ENCODE data around the gene DCLK1. TPM values are rescaled to one million over a fixed set of nuclear protein-coding genes. Genes with fewer than 3 reads are reported as not detected.

The DCLK1 gene
- total RNA-seq, 2 donors from 2014 or later: 4.7 to 10.1 TPM

DNA sequence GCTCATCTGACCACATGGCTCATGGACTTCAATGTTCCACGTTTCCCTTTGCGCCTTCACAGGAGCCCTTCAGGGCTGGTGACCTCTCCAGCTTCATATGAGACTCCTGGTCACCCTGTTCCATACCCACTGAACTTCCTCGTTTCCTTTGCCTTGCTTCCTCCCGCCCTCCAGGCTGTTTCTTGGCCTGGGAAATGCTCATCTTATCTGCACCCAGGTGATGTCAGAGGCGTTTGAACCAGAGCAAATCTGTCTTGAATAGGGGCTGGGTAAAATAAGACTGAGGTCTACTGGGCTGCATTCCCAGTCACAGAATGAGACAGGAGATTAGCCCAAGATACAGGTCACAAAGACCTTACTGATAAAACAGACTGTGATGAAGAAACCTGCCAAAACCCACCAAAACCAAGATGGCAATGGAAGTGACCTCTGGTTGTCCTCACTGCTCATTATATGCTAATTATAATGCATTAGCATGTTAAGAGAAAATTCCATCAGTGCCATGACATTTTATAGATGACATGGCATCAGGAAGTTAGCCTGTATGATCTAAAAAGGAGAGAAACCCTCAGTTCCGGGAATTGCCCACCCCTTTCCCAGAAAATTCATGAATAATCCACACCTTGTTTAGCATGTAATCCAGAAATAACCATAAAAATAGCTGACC is 102.7 kb downstream of the DCLK1 start:
- H3K9me3 ChIP-seq: no peaks in the 10 kb centered on the region

GRCh38 chr13:36026531-36026930 is 104.7 kb downstream of the DCLK1 start:
- Histone ChIP-seq H3K27ac (no peak overlapping the region), H3K4me3 (no peak overlapping the region), H3K36me3 (no peaks in the 10 kb centered on the region), H3K9me3 (no peaks in the 10 kb centered on the region), H3K4me1 (peaks cover 0 to 7% of the 10 kb centered on the region in 2 donors), H3K27me3 (no peaks in the 10 kb centered on the region)
- TF ChIP-seq CTCF (IDR thresholded peaks at IDR 0.05): no peak
- DNase-seq (ENCODE audit: low spot score): no peak

More for the DNA sequence above, 102.7 kb downstream of the DCLK1 start:
- H3K36me3 ChIP-seq: no peaks in the 10 kb centered on the region
- no peak overlapping the region for H3K4me3 ChIP-seq
- peaks cover 0 to 7% of the 10 kb centered on the region in 2 donors for H3K4me1 ChIP-seq
- TF ChIP-seq CTCF (IDR thresholded peaks at IDR 0.05): no peak
- H3K27ac ChIP-seq: no peak overlapping the region
- no peaks in the 10 kb centered on the region for H3K27me3 ChIP-seq
- no peak for DNase-seq (ENCODE audit: low spot score)

GRCh38 chr13:36014763-36015162 is 116.4 kb downstream of the DCLK1 start:
- Histone ChIP-seq H3K36me3 (no peaks in the 10 kb centered on the region), H3K27ac (no peak overlapping the region), H3K4me3 (no peak overlapping the region), H3K9me3 (peaks cover 0 to 4% of the 10 kb centered on the region in 2 donors), H3K27me3 (no peaks in the 10 kb centered on the region), H3K4me1 (no peaks in the 10 kb centered on the region)
- no peak for DNase-seq (ENCODE audit: low spot score)
- TF ChIP-seq CTCF (IDR thresholded peaks at IDR 0.05): no peak

DNA sequence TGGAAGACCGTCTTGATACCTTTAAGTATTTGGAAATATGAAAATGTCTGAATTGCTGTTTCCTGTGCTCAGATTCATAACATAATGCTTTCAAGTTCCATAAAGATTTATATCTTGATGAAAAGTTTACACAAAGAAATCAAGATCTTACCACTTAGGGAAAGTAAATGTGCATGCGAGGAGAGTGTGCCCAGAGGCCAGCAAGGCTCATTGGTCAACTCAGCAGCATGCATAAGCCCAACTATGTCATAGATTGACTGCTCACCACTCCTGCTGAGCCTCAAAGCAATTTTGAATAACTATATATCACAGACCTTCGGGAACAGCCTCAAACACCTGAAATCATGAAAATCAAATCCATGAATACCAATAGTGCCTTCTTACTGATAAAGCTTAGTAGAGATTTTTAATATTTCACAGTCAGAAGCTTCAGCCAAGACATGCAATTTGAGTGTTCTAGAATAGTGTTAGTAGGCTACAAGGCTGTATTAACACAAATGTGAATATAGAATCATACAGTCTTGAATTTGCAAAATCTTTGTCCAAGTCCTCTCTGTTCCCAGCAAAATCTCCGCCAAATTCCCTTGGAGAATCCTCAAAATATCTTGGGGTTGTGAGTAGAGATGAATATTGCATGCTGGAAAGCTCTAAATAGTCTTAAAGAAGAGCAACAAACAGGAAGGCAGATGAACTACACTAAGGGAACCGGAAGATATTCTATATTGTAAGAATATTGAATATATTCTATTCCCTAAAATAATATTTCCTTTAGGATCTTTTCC is 124.1 kb downstream of the DCLK1 start:
- no peaks in the 10 kb centered on the region for H3K4me1 ChIP-seq
- no peaks in the 10 kb centered on the region for H3K27me3 ChIP-seq
- no peak overlapping the region for H3K4me3 ChIP-seq
- H3K9me3 ChIP-seq: no peaks in the 10 kb centered on the region
- TF ChIP-seq CTCF (IDR thresholded peaks at IDR 0.05): no peak
- H3K27ac ChIP-seq: no peak overlapping the region
- no peaks in the 10 kb centered on the region for H3K36me3 ChIP-seq
- no peak for DNase-seq (ENCODE audit: low spot score)

DNA sequence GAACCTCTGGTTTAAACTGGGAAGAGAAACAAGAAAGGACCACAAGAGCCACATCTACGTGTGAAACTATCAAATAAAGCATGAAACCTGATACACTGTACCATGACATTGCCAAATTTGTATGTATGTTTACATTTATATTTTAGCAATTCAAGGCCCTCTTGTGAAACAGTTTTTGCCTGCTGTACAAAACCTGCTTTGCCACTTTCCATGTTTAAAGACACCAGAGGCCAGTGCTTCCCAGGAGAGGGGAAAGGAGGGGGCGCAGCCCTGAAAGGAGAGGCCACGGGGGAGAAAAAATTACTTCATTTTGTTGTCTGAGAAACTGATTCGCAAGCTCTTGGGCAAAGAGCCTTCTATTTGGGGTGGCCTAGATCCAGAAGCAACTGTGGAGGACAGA is 124.8 kb downstream of the DCLK1 start:
- no peaks in the 10 kb centered on the region for H3K9me3 ChIP-seq
- TF ChIP-seq CTCF (IDR thresholded peaks at IDR 0.05): no peak
- no peaks in the 10 kb centered on the region for H3K27me3 ChIP-seq
- no peak overlapping the region for H3K27ac ChIP-seq
- H3K4me3 ChIP-seq: no peak overlapping the region
- no peaks in the 10 kb centered on the region for H3K4me1 ChIP-seq
- H3K36me3 ChIP-seq: no peaks in the 10 kb centered on the region
- no peak for DNase-seq (ENCODE audit: low spot score)
